GM18508 (cell line): Measurements from ENCODE around the gene ESRRB.

Experiments
- ATAC-seq: cut with Tn5 transposase; IDR thresholded peaks from one replicate; pipeline ENCODE4 v1.9.1; 2021; ENCODE audit warnings: moderate number of reproducible peaks; ENCODE audit not compliant: insufficient read depth, unreplicated experiment

Gene ESRRB

DNA sequence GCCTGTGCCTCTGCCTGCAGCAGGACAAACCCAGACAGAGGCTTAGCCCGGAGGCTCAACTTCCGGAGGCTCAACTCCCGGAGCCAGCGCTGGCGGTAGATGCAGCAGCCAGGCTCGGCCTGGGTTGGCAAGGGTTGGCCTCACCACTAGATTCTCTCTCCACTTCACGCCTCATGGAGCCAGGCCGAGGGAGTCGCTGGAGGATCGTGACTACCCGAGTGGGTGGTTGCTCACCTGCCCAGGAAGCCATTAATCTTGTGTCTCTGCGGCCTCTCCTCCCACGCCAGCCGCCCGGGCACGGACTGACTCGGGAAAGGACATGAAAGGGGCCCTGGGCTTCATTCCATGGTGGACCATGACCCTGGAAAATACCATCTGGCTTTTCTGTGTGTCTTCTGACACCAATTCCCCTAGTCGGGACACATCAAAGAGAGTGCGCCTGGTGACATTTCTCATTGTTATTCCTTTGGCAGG is 20.8 kb downstream of the ESRRB start:
- no peak for ATAC-seq

DNA sequence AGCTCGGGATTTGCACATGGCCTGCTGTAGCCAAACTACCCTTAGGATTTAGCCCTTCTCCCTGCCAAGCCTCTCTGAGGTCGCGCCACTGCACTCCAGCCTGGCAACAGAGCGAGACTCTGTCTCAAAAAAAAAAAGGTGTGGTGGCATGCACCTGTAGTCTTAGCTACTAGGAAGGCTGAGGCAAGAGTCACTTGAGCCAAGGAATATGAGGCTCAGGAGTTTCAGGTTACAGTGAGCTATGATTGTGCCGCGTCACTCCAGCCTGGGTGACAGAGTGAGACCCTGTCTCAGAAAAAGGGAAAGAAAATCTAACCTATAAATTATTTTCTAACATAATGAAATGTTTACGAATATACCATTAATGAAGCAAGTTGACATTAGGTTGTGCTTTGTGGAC is 29.7 kb downstream of the ESRRB start:
- ATAC-seq, result no peak

DNA sequence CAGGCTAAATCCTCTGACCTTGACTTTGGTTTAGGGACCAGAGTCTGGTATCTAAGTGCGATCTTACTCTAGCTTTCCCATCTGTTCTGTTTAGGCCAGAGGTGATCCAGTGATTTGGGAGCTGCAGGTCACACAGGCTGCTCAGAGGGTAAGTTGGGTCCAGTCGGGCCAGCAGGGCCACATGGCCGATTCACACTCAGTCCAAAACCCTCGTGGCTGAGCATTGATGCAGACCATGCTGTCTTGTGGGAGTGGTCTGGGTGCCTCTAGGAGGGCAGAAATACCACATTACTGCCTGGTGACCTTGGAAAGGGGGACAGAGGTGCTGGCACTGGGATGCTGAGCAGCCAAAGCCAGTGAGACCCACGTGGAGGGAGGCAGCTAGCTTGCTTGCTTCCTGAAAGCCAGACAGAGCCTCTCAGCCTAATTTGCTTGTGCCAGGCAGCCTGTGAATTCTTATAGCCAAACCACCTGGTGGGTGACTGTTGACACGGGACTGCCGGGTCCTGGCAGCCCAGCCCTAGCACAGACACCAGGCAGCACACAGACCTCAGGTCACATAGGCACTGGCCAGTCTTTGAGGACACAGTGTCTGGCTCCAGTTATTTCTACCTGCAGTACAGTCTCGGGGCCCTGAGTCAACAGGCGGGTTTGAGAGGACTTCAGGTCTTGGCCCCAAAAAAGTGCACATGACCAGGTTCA is 31.7 kb downstream of the ESRRB start:
- no peak for ATAC-seq

DNA sequence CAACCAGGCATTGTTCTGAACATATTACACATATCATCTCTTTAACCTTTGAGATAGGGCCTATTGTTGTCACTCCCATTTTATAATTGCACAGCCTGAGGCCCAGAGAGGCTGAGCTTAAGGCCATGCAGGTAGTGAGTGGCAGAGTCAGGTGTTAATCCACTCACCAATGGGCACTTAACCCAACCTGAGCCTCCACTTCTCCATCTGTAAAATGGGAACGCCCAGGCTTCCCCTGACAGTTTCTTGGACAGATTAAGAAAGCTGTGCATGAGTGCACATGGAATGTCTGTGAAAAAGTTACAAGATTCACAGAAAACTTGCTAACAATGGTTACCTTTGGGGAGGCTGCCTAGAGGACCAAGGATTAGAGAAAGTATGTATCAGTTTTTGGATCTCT is 32.9 kb downstream of the ESRRB start:
- no peak for ATAC-seq

DNA sequence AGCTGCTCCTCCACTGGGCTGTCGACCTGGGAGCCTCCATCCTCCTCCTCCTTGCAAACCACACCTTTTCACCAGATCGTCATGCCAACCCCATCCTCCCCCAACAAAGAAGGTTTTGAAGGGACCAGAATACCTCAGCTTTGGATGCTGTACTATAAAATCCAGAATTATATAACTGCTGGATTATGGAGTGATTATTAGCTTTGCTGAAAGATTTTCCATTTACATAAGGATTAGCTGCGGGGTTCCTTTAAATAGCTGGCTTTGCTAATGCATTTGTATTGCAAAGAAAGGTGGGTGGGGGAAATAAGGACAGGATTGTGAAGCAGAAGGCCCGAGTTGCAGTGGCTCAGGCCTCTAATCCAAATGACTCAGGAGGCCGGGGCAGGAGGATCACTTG is 36.6 kb downstream of the ESRRB start:
- ATAC-seq, result no peak

DNA sequence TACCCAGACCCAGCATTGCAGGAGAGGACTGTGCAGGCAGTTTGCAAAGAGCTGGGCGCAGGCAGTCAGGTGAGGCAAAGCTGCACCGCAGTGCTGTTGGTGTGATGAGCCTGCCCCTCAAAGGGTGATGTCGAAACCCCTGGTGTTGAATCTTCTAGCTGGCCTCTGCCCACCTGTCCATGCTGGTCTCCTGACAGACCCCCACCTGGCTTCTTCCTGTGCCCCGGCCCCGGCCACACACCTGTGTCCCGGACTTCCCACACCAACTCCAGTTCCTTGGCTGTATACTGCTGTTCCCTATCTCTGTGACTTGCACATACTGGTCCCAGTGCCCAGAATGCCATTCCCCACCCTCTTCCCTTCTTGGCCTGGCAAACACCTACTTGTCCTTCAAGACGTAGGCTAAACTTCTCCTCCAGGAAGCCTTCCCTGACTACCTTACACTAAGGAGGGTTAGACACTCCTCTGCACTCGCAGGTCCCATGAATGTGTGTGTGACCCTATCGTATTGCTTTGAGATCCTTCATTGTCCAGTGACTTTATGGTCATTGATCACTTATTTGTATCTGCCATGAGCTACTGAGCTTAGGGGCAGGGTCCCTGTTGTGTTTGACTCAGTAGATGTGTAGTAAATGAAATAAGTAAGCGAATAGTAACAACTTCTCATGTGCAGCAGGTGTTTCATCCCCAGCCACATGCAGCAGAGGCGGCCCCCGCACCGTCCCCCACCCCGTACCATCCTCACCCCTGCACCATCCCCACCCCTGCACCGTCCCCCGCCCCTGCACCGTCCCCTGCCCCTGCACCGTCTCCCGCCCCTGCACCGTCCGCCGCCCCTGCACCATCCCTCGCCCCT is 37.4 kb downstream of the ESRRB start:
- no peak for ATAC-seq

DNA sequence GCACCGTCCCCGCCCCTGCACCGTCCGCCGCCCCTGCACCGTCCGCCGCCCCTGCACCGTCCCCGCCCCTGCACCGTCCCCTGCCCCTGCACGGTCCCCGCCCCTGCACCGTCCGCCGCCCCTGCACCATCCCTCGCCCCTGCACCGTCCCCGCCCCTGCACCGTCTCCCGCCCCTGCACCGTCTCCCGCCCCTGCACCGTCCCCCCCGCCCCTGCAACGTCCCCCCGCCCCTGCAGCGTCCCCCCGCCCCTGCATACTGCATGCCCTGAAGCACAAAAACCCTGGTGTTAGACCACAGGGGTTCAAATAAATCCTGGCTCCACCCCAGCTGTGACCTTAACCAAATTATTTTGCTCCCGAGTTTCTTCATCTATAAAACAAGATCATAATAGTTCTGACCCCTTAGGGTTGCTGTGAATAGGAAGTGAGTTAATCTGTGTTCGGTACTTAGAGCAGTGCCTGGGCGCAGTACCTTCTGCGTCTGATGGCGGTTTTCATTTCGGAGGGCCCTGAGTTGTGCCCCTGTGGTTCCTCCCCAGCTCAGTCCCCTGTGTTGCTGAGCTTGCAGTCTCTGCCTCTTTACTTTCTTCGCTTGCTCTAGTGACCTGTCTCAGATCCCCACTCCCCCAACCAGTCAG is 38.1 kb downstream of the ESRRB start:
- no peak for ATAC-seq

DNA sequence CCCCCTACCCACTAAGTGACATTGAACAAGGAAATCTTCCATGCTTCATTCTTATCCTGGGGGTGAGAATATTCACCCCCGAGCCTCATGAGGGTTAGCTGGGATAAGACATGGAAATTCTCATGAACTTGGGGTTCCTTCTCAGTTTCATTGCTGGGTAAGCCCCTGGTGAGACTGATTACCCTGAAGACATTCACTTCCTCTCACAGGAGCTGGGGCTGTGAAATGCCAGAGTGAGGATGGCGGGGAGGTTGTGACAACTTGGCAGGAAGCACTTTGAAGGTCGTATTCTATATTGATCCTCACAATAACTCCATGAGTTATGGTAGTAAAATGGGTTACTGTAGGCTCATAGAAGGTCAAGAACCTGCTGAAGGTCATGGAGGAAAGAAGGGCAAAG is 43.5 kb downstream of the ESRRB start:
- ATAC-seq, result no peak

DNA sequence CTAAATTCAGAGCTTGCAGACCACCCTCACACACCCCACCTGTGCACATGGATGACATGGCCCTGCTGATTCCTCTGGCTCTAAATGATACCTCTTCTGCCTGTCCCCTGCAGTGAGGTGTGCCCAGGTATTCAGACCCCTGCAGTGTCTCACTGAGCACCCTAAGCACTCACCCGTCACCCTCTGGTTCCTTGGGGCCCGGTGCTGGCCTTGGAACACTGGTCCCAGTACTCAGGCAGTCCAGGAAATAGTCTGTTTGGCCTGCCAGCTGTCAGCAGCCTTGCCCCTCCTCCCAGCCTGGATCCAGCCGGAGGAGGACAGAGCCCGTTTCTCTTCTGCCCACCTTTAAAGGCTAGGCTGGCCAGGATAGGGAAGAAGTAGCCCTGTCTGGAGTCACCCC is 44.9 kb downstream of the ESRRB start:
- ATAC-seq, result no peak

DNA sequence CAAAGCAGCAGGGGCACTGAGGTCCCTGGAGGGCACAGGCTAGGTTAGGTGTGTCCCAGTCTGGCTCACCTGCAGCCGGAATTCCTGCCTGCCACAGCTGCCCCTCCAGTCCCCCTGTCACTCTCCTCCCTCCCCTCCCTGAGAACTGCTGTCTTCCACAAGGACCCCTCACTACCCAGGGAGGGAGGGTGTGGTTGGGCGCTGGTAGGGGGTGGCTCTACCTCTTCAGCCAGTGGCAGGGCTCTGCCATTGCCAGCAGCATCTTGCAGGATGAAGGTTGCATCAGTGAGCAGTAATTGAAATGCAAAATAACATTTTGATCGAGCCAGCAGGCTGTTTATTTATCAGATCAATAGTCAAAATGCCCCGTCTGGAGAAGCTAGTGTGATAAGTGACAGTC is 45.7 kb downstream of the ESRRB start:
- ATAC-seq, result no peak

DNA sequence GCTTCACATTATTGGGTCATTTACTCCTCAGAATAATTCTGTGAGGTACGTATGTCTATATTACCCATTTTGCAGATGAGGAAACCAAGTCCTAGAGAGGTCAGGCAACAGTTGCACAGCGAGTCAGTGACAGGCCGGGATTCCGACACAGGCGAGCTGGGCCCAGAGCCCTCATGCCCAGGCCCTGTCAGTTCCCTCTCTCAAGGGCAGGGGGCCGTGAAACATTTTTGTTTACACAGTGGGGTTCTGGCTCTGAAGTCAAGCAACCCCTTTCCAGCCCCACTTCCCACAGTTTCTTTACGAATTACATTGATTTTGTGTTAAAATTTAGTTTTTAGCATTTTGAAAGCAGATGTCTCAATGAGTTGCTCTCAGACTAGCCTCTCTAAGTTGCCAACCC is 46.7 kb downstream of the ESRRB start:
- ATAC-seq, result no peak

DNA sequence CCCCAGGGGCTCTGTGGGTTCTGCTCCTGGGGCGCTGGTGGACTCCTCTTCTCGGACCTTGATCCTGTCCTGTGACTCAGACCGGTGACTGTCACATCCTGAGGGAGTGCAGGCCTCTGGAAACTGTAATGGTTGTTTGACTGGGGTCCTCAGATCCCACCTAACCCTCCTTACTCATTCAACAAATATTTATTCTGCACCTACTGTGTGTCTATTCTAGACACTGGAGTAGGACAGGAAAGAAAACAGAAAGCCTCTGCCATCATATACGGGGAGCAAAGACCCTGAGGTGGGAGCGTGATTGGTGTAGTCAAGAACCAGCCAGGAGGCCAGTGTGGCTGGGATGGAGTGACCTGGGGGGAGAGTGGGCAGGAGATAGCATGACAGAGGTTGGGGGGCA is 47.6 kb downstream of the ESRRB start:
- no peak for ATAC-seq

DNA sequence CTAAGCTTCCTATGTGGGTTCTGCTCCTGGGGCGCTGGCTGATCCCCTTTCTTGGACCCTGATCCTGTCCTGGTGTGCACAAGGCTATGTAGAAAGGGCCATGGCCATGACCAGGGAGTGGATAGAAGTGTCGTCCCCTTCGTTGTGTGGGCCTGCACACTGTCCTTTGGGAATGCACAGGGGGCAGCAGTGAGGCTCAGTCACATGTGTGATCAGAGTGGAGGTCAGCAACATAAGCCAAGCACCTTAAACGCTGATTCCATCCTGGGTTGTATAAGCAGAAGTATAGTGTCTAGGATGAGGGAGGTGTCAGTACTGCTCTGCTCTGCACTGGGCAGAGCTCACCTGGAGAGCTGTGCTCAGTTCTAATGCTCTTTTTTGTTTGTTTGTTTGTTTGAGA is 48.4 kb downstream of the ESRRB start:
- ATAC-seq, result no peak

DNA sequence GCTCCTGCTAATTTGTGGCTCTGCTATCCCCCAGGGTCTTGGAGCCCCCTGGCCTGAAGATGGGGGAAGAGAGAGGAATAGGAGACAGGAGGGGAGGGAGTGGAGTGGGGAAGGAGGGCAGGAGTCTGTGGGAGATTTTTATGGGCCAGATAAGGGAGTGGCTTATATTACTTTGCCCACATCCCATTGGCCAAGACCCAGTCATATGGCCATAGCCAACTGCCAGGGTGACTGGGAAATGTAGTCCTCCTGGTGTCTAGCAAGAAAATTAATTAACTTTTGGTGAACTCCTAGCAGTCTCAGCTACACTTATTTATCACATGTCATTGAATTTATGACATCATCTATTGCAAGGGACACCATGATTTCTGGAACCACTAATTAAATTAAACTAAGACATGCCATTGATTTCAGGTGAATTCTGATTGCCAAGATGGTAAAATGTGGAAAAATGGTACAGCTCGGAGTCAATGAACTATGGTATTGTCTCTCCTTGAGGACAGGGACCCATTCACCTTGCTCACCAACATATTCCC is 50.3 kb downstream of the ESRRB start:
- ATAC-seq, result no peak

DNA sequence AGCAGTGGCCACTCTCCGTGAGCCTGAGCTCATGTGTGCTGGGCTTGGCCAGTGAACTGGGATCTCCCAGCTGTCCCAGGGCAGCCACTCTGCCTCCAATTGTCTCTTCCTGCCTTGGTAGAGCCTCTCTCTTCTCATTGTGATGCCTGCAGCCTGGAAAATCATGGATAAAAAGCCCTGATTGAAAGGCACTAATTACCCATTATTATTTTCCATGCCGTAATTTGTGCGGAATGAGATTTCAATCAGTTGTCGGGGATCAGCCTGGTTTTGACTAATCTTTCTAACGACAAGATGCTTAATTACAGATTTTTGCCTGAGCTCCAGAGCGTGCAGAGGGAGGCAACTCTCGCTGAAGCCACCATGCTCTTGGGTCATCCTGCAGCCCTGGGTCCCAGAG is 52.7 kb downstream of the ESRRB start:
- ATAC-seq, result no peak

DNA sequence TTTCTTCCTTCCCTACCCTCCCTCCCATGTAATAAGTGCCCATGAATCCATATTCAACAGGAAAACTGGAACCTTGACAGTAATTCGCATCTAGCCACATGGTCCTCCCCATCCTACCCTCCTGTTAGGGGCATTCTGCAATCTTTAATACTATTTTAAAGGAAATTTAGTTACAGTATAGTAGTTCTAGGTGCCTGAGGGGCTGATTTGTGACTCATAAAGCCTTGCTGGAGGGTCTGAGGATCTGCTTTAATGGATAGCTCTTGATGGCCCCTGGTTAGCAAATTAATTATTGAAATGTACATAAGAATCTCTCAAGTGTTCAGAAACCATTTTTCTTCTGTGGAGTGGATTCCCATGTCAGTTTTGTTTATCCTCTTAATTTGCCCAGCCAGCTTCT is 54.1 kb downstream of the ESRRB start:
- ATAC-seq, result no peak

DNA sequence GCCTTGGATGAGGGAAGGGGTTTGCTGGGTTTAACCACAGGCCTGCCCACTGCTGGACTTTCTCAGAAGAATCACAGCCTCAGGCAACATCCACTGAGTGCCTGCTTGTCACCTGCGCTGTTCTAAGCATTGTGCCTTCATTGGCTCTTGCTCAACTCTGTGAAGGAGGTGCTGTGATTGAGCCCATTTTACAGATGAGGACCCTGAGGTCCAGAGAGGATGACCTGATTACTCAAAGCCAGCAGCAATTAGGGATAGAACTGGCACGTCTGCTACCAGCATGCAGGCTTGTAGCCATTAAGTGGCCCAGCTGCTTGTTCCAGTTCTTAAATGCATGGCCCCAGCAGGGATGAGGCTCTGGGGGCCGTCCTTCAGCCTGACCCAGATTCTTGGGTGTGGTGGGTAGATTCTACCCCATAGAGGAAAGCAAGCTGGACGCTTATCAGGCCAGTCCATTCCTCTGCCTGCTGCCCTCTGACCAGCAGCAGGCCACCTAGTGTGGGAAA is 54.6 kb downstream of the ESRRB start:
- no peak for ATAC-seq

DNA sequence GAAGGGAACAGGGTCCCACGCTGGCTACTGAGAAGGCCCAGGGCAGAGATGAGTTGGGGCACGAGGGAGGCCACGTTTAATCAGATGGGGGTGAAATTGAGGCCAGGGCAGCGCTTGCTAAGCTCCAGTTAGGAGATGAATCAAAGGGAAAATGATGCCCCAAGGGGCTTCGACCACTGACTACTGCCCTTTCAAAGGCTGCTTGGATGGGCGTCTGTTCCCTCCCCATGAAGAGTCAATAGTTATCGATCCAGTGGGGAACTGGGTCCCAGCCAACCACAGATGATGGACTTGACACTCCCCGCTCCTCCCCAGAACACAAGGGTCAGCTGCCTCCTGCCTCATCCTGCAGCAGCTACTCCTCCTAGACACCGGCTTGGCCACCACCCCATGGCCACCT is 55.6 kb downstream of the ESRRB start:
- no peak for ATAC-seq

DNA sequence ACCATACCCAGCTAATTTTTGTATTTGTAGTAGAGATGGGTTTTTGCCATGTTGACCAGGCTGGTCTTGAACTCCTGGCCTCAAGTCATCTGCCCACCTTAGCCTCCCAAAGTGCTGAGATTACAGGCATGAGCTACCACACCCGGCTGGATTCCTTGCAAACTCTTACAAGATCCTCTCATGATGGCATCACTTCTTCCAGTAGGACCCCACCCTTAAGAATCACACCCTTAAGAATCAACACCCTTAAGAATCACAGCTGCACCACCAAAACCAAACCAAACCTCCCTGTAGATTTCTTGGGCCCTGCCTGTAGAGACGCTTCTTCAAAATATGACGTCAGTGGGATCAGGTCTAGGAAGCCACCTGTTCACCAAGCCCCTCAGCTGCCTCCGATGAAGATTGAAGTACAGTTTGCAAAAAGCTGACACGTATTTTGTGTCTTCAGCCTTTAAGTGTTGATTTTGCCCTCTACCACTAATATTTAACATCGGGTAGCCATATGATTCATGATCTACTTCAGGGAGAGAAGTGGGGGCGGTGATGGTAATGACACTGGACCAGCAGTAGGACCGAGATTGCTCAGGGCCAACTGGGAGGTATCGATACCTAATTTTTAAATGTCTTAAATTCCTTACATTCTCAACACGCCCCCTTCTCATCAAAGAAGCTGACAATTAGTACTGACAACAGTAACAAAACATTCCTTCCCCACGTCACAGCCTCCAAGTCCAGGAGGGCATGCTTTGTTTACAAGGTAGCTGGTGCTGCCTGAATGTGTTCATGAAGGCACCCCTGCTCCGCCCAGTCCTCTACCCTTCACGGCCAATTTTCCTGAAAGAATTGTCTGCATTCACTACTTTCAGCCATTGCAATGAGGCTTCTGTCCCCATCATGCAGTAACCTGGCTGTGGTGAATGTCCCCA is 57.2 kb downstream of the ESRRB start:
- ATAC-seq, result no peak

DNA sequence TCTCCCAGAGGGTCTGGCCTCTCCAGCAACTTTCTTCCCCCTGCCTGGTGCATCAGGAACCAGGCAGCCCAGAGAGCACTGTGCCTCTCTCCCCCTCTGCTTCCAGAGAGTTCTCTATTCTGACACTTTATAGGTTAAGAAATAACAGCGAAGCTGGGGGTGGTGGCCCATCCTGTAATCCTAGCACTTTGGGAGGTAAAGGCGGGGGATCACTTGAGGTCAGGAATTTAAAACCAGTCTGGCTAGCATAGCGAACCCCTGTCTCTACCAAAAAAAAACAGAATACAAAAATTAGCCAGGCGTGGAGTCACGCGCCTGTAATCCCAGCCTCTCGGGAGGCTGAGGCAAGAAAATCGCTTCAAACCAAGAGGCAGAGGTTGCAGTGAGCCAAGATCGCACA is 58.3 kb downstream of the ESRRB start:
- ATAC-seq, result no peak
